Upper lobe of left lung (tissue), 6 donors: ENCODE measurements around the gene HNRNPM. TPM values are rescaled to one million over a fixed set of nuclear protein-coding genes. Genes with fewer than 3 reads are reported as not detected.

ENCODE experiments used
- ATAC-seq, 2 donors: fragments of 200-7000 bp; cut with Tn5 transposase; one replicate each; pipeline ENCODE4 v1.9.1; 2022; ENCODE audit warnings: mild to moderate bottlenecking in 2 of 2, moderate library complexity in 2 of 2; ENCODE audit not compliant: low FRiP score in 2 of 2
- DNase-seq, 2 donors: peaks; one replicate each; pipeline ENCODE4 v3.0.0-alpha.2; 2019 to 2020
- H3K27ac ChIP-seq, 4 donors: fragments of 200-600 bp; sonication (generic); one replicate each; pipeline ENCODE4 v1.5.1; 2016 to 2019
- H3K27me3 ChIP-seq, 4 donors: fragments of 200-600 bp; sonication (generic); one replicate each; pipeline ENCODE4 v1.5.1; 2017 to 2019
- H3K36me3 ChIP-seq, 4 donors: fragments of 200-600 bp; sonication (generic); one replicate each; pipeline ENCODE4 v1.5.1; 2016 to 2019
- H3K4me1 ChIP-seq, 4 donors: fragments of 200-600 bp; sonication (generic); one replicate each; pipeline ENCODE4 v1.5.1; 2018 to 2019
- H3K4me3 ChIP-seq, 4 donors: fragments of 200-600 bp; sonication (generic); one replicate each; pipeline ENCODE4 v1.5.1; 2017 to 2019; ENCODE audit warnings: mild to moderate bottlenecking in 2 of 4, moderate library complexity in 1 of 4
- H3K9me3 ChIP-seq, 4 donors: fragments of 200-600 bp; sonication (generic); one replicate each; pipeline ENCODE4 v1.5.1; 2018 to 2019
- CTCF ChIP-seq, 6 experiments: fragments of 450-650 bp in 4 of 6; fragments of 200-600 bp in 2 of 6; sonication (generic) in 2 of 6; IDR thresholded peaks; one replicate each; pipeline ENCODE4 v1.5.1; 2016 to 2019; ENCODE audit warnings: antibody characterized with exemption in 6 of 6
- EP300 ChIP-seq, 4 donors: sonication (generic); formaldehyde crosslinking; IDR thresholded peaks; one replicate each; pipeline ENCODE4 v1.5.1; 2017; ENCODE audit warnings: antibody characterized with exemption in 4 of 4, control low read depth in 2 of 4
- POLR2A ChIP-seq, 4 donors: fragments of 450-650 bp; IDR thresholded peaks; one replicate each; pipeline ENCODE4 v1.5.1; 2016 to 2017; ENCODE audit warnings: antibody characterized with exemption in 4 of 4, mild to moderate bottlenecking in 2 of 4
- POLR2AphosphoS5 ChIP-seq, 2 donors: sonication (generic); formaldehyde crosslinking; IDR thresholded peaks; one replicate each; pipeline ENCODE4 v1.5.1; 2017; ENCODE audit warnings: antibody characterized with exemption in 2 of 2
- WGBS, 2 donors: methylation state at CpG; one replicate each; pipeline ENCODE4 v1.1.5; 2017 to 2018; 5-methylcytosine and 5-hydroxymethylcytosine counted together
- total RNA-seq, 6 donors: library from RNA; depleted of rRNA in 4 of 6; stranded (reverse); fragments of >200 nt in 4 of 6; gene quantifications; one replicate each; pipeline versions ENCODE4 v1.1.0 to v1.2.1, GENCODE V29; 2016 to 2021
- donor health status: DM: no; HTN: no; CAD: no; lungs with moderate emphysema.
- donor health status: DM: no; HTN: yes; CAD: no; lungs with severe emphysema.

The HNRNPM gene
- total RNA-seq, 6 donors from 2014 or later, result 95.2 to 188 (median 149) TPM

- Histone ChIP-seq H3K9me3 (no peaks in the 10 kb centered on the region), H3K36me3 (peaks cover 25 to 91% (median 57%) of the 10 kb centered on the region in 4 donors), H3K27ac (no peak overlapping the region), H3K4me1 (peaks cover under 1 to 35% (median 21%) of the 10 kb centered on the region in 4 donors), H3K4me3 (no peak overlapping the region), H3K27me3 (no peaks in the 10 kb centered on the region)
- ATAC-seq, result no peak
- no peak for DNase-seq
- TF ChIP-seq POLR2AphosphoS5 (IDR thresholded peaks at IDR 0.05) (no peak), EP300 (IDR thresholded peaks at IDR 0.05) (no peak), POLR2A (IDR thresholded peaks at IDR 0.05) (no peak), CTCF (IDR thresholded peaks at IDR 0.05) (no peak)
- WGBS, 2 donors, result 89 to 90% methylated on average over 1 of the region's 1 CpG
Measured at GRCh38 chr19:8475005-8475404, 30.2 kb downstream of the HNRNPM start.

GRCh38 chr19:8476524-8476923 is 31.7 kb downstream of the HNRNPM start:
- Histone ChIP-seq H3K36me3 (peaks cover 17 to 88% (median 48%) of the 10 kb centered on the region in 4 donors), H3K27ac (no peak overlapping the region), H3K9me3 (no peaks in the 10 kb centered on the region), H3K4me1 (peaks cover 14 to 50% (median 35%) of the 10 kb centered on the region in 4 donors), H3K27me3 (no peaks in the 10 kb centered on the region), H3K4me3 (no peak overlapping the region)
- ATAC-seq, result no peak
- no peak for TF ChIP-seq EP300 (IDR thresholded peaks at IDR 0.05)
- DNase-seq, result no peak
- WGBS, 2 donors, result 84 to 90% methylated on average over 4 to 7 of the region's 8 CpGs

- Histone ChIP-seq H3K27ac (peak overlapping the region in 1 of 4 donors; percentile 9), H3K4me3 (no peak overlapping the region), H3K36me3 (peaks cover 18 to 86% (median 41%) of the 10 kb centered on the region in 4 donors), H3K9me3 (no peaks in the 10 kb centered on the region), H3K4me1 (peaks cover 19 to 54% (median 36%) of the 10 kb centered on the region in 4 donors), H3K27me3 (no peaks in the 10 kb centered on the region)
- WGBS, 2 donors, result 81% methylated on average over 4 of the region's 4 CpGs
- TF ChIP-seq POLR2A (IDR thresholded peaks at IDR 0.05) (no peak), POLR2AphosphoS5 (IDR thresholded peaks at IDR 0.05) (no peak), CTCF (IDR thresholded peaks at IDR 0.05) (no peak), EP300 (IDR thresholded peaks at IDR 0.05) (no peak)
- ATAC-seq (no peak), DNase-seq (no peak)
Measured at GRCh38 chr19:8477889-8478288, 33.1 kb downstream of the HNRNPM start.

GRCh38 chr19:8478598-8478997 is 33.8 kb downstream of the HNRNPM start:
- no peak overlapping the region for H3K4me3 ChIP-seq
- no peak overlapping the region for H3K27ac ChIP-seq
- no peaks in the 10 kb centered on the region for H3K27me3 ChIP-seq
- DNase-seq (no peak), ATAC-seq (no peak)
- H3K36me3 ChIP-seq, result peaks cover 22 to 86% (median 41%) of the 10 kb centered on the region in 4 donors
- WGBS, 2 donors, result 74 to 82% methylated on average over 3 of the region's 3 CpGs
- TF ChIP-seq POLR2A (IDR thresholded peaks at IDR 0.05) (no peak), POLR2AphosphoS5 (IDR thresholded peaks at IDR 0.05) (no peak), CTCF (IDR thresholded peaks at IDR 0.05) (no peak), EP300 (IDR thresholded peaks at IDR 0.05) (no peak)
- peaks cover 19 to 52% (median 32%) of the 10 kb centered on the region in 4 donors for H3K4me1 ChIP-seq
- H3K9me3 ChIP-seq, result no peaks in the 10 kb centered on the region

GRCh38 chr19:8481201-8481600 is 36.4 kb downstream of the HNRNPM start:
- TF ChIP-seq POLR2AphosphoS5 (IDR thresholded peaks at IDR 0.05) (no peak), POLR2A (IDR thresholded peaks at IDR 0.05) (no peak), CTCF (IDR thresholded peaks at IDR 0.05) (no peak)
- Histone ChIP-seq H3K4me1 (peaks cover 19 to 70% (median 37%) of the 10 kb centered on the region in 4 donors), H3K4me3 (no peak overlapping the region), H3K36me3 (peaks cover 26 to 85% (median 42%) of the 10 kb centered on the region in 4 donors), H3K27me3 (no peaks in the 10 kb centered on the region), H3K9me3 (no peaks in the 10 kb centered on the region), H3K27ac (peak overlapping the region; percentile 37 to 68 (median 45))
- WGBS, 2 donors, result 76 to 83% methylated on average over 11 of the region's 11 CpGs
- ATAC-seq (no peak), DNase-seq (peak in 1 of 2 donors; percentile 60)
